Measurements from ENCODE around the gene TIPARP. TPM values are rescaled to one million over a fixed set of nuclear protein-coding genes. Genes with fewer than 3 reads are reported as not detected.

The TIPARP gene
- total and polyA plus RNA-seq, 2 of the 8 experiments (the other 6 are each of a cell fraction or from before 2014, with no cell fraction given) = 1.6 to 5.8 TPM

DNA sequence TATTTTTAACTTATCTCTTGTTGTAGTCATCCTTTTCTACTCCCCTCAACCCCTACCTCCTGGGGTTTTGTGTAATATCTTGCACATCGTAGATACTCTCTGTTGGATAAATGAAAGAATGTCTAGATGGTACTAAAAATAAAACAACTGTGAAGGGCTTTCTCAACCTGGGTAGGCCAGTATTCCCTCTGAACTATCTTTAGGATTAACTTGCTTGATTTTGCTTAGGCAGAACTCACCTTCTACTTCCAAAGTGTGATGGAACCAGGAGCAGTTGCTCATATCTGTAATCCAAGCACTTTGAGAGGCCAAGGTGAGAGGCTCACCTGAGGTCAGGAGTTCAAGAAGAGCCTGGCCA lies 32.8 kb upstream of the TIPARP start:
- H2BK5ac ChIP-seq (ENCODE audit: low read depth, low read length) = no peak overlapping the region
- ChIA-PET POLR2A (ENCODE audit: partially characterized antibody) (no interaction called here), CTCF (ENCODE audit: partially characterized antibody) (no interaction called here)
- H3K56ac ChIP-seq (replicated peaks; ENCODE audit: insufficient read length, low read depth, low read length) = no peak overlapping the region
- no peak overlapping the region for H3K9ac ChIP-seq (replicated peaks in 1 of 4; ENCODE audit: extremely low read depth in 1 of 4, low read depth in 3 of 4, low read length in 3 of 4)
- H3K18ac ChIP-seq (ENCODE audit: extremely low read depth, low read length) = no peak overlapping the region
- H3K9me3 ChIP-seq (ENCODE audit: insufficient read depth in 2 of 2, low read depth in 1 of 2, low read length in 1 of 2) = no peaks in the 10 kb centered on the region
- no peaks in the 10 kb centered on the region for H3K79me1 ChIP-seq (ENCODE audit: low read depth, low read length)
- H3K4ac ChIP-seq (replicated peaks; ENCODE audit: insufficient read length, low read depth, low read length) = no peak overlapping the region
- no peaks in the 10 kb centered on the region for H4K20me1 ChIP-seq (replicated peaks in 1 of 2; ENCODE audit: control insufficient read depth in 1 of 2, insufficient read depth in 2 of 2, low read length in 2 of 2)
- no peak overlapping the region for H3K27ac ChIP-seq (ENCODE audit: low read depth, low read length)
- WGBS, 2 experiments (ENCODE audit: extremely low coverage in 1 of 2, insufficient coverage in 1 of 2, insufficient read length in 1 of 2, insufficient replicate concordance in 2 of 2, low coverage in 1 of 2, low lambda C conversion rate in 2 of 2, missing lambda C conversion rate in 1 of 2) = 0% methylated on average over 1 of the region's 1 CpG; no CpG with 5 or more reads in 1 of the 2 experiments
- H3K4me3 ChIP-seq (ENCODE audit: extremely low read depth in 1 of 4, insufficient read depth in 2 of 4, low read depth in 3 of 4, low read length in 4 of 4) = no peak overlapping the region
- H3K14ac ChIP-seq (ENCODE audit: insufficient read length) = no peak overlapping the region
- H2BK20ac ChIP-seq (ENCODE audit: low read length) = no peak overlapping the region
- no peak overlapping the region for H2AFZ ChIP-seq (ENCODE audit: low read length)
- FAIRE-seq (no peak), DNase-seq (ENCODE audit: low read depth in 1 of 2, low spot score in 2 of 2) (no peak)
- peaks cover 0 to 13% (median 4%) of the 10 kb centered on the region in 4 experiments; a peak in 3 of 7 replicates for H3K4me1 ChIP-seq (replicated peaks in 1 of 4; ENCODE audit: control insufficient read depth in 3 of 4, insufficient read depth in 4 of 4, low read length in 3 of 4)
- H4K91ac ChIP-seq (replicated peaks; ENCODE audit: insufficient read length, low read length) = no peak overlapping the region
- no peaks in the 10 kb centered on the region; a peak in 1 of 7 replicates for H3K27me3 ChIP-seq (replicated peaks in 1 of 4; ENCODE audit: control insufficient read depth in 3 of 4, extremely low read depth in 1 of 4, insufficient read depth in 3 of 4, low read length in 3 of 4)
- no peak overlapping the region for H2BK12ac ChIP-seq (ENCODE audit: low read depth, low read length)
- H2BK120ac ChIP-seq (replicated peaks; ENCODE audit: low read depth, low read length) = no peak overlapping the region
- H2AK5ac ChIP-seq (ENCODE audit: low read depth, low read length) = no peak overlapping the region
- no peak overlapping the region for H4K5ac ChIP-seq (ENCODE audit: insufficient read length, low read depth, low read length)
- no peaks in the 10 kb centered on the region for H3K79me2 ChIP-seq (ENCODE audit: control insufficient read depth in 1 of 2, insufficient read depth in 2 of 2, low read length in 2 of 2)
- H3K23ac ChIP-seq (ENCODE audit: insufficient read length) = no peak overlapping the region
- H4K8ac ChIP-seq (ENCODE audit: extremely low read depth, insufficient read depth, low read length) = no peak overlapping the region
- H2BK15ac ChIP-seq (ENCODE audit: low read length) = no peak overlapping the region
- H3K23me2 ChIP-seq (ENCODE audit: low read depth, low read length) = no peaks in the 10 kb centered on the region; the same call in 1 of the 2 replicates
- no peaks in the 10 kb centered on the region for H3K36me3 ChIP-seq (ENCODE audit: control insufficient read depth in 2 of 4, insufficient read depth in 4 of 4, low read length in 3 of 4)
- no peak overlapping the region for H3K4me2 ChIP-seq (ENCODE audit: insufficient read depth in 1 of 2, low read depth in 2 of 2, low read length in 2 of 2)
- TF ChIP-seq TBP (IDR thresholded peaks at IDR 0.05; ENCODE audit: low read depth, low read length) (no peak), CHD1 (IDR thresholded peaks at IDR 0.05; ENCODE audit: low read depth, low read length) (no peak), POLR2A (IDR thresholded peaks at IDR 0.05; ENCODE audit: control extremely low read depth in 1 of 2, low read depth in 2 of 2, low read length in 2 of 2) (no peak), HDAC6 (IDR thresholded peaks at IDR 0.05; ENCODE audit: low read depth, low read length) (no peak), SIX5 (IDR thresholded peaks at IDR 0.05; ENCODE audit: low read depth, low read length) (no peak), POU5F1 (IDR thresholded peaks at IDR 0.05; ENCODE audit: low read depth, low read length) (no peak), GTF2F1 (IDR thresholded peaks at IDR 0.05; ENCODE audit: borderline replicate concordance, low read depth, low read length) (no peak)
- TF ChIP-seq, protein P1, sequence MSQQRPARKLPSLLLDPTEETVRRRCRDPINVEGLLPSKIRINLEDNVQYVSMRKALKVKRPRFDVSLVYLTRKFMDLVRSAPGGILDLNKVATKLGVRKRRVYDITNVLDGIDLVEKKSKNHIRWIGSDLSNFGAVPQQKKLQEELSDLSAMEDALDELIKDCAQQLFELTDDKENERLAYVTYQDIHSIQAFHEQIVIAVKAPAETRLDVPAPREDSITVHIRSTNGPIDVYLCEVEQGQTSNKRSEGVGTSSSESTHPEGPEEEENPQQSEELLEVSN (IDR thresholded peaks at IDR 0.05) = no peak
